ENCODE data around the gene TCF25. TPM values are rescaled to one million over a fixed set of nuclear protein-coding genes. Genes with fewer than 3 reads are reported as not detected.

TCF25 gene
- total and polyA plus RNA-seq, 3 donors from 2014 or later, result 225 to 345 (median 334) TPM

- Histone ChIP-seq H3K36me3 (ENCODE audit: low read depth, missing control alignments) (no peaks in the 10 kb centered on the region), H3K4me1 (no peaks in the 10 kb centered on the region), H3K27ac (no peak overlapping the region), H3K9me3 (no peaks in the 10 kb centered on the region), H3K4me3 (no peak overlapping the region), H3K27me3 (no peaks in the 10 kb centered on the region)
- WGBS, 2 donors, result 79 to 82% methylated on average over 13 of the region's 13 CpGs
- intact Hi-C loops (cut with DNase I; ENCODE audit: low total_unique reads), result no loop called here
- no peak for TF ChIP-seq CTCF (IDR thresholded peaks at IDR 0.05)
- no peak for TF ChIP-seq POLR2A (IDR thresholded peaks at IDR 0.05)
- DNase-seq, result no peak
These were observed 62.6 kb downstream of the TCF25 start for GRCh38 chr16:89936034-89936433.

- Histone ChIP-seq H3K4me3 (no peak overlapping the region), H3K9me3 (no peaks in the 10 kb centered on the region), H3K36me3 (ENCODE audit: low read depth, missing control alignments) (no peaks in the 10 kb centered on the region), H3K4me1 (no peaks in the 10 kb centered on the region), H3K27me3 (no peaks in the 10 kb centered on the region), H3K27ac (no peak overlapping the region)
- TF ChIP-seq CTCF (IDR thresholded peaks at IDR 0.05) (no peak), POLR2A (IDR thresholded peaks at IDR 0.05) (no peak)
- WGBS, 2 donors, result 96% methylated on average over 6 to 14 of the region's 14 CpGs
- intact Hi-C loops (cut with DNase I; ENCODE audit: low total_unique reads), result no loop called here
- DNase-seq, result no peak
These were observed 63.1 kb downstream of the TCF25 start for GRCh38 chr16:89936508-89936907.

GRCh38 chr16:89936981-89937380, 63.6 kb downstream of the TCF25 start:
- Histone ChIP-seq H3K36me3 (ENCODE audit: low read depth, missing control alignments) (no peaks in the 10 kb centered on the region), H3K27me3 (no peaks in the 10 kb centered on the region)
- 87 to 92% methylated on average over 20 of the region's 20 CpGs for WGBS, 2 donors

GRCh38 chr16:89938175-89938885, 64.9 kb downstream of the TCF25 start:
- WGBS, 2 donors, result 76 to 82% methylated on average over 21 of the region's 21 CpGs
- no peak for TF ChIP-seq CTCF (IDR thresholded peaks at IDR 0.05)
- no peak for TF ChIP-seq POLR2A (IDR thresholded peaks at IDR 0.05)
- Histone ChIP-seq H3K9me3 (no peaks in the 10 kb centered on the region), H3K4me1 (no peaks in the 10 kb centered on the region), H3K27ac (no peak overlapping the region), H3K27me3 (no peaks in the 10 kb centered on the region), H3K4me3 (no peak overlapping the region), H3K36me3 (ENCODE audit: low read depth, missing control alignments) (no peaks in the 10 kb centered on the region)
- no peak for DNase-seq
- intact Hi-C loops (cut with DNase I; ENCODE audit: low total_unique reads), result no loop called here

More at GRCh38 chr16:89936981-89937380, 63.6 kb downstream of the TCF25 start:
- Histone ChIP-seq H3K4me3 (no peak overlapping the region), H3K4me1 (no peaks in the 10 kb centered on the region), H3K9me3 (no peaks in the 10 kb centered on the region), H3K27ac (no peak overlapping the region)
- TF ChIP-seq CTCF (IDR thresholded peaks at IDR 0.05) (no peak), POLR2A (IDR thresholded peaks at IDR 0.05) (no peak)
- intact Hi-C loops (cut with DNase I; ENCODE audit: low total_unique reads), result no loop called here
- no peak for DNase-seq

GRCh38 chr16:89944773-89945172, 71.4 kb downstream of the TCF25 start:
- WGBS, 2 donors, result 78 to 85% methylated on average over 5 of the region's 5 CpGs
- Histone ChIP-seq H3K4me1 (peaks cover 6% of the 10 kb centered on the region), H3K27ac (no peak overlapping the region), H3K36me3 (ENCODE audit: low read depth, missing control alignments) (no peaks in the 10 kb centered on the region), H3K4me3 (no peak overlapping the region), H3K27me3 (no peaks in the 10 kb centered on the region), H3K9me3 (no peaks in the 10 kb centered on the region)
- TF ChIP-seq POLR2A (IDR thresholded peaks at IDR 0.05), result no peak
- no peak for TF ChIP-seq CTCF (IDR thresholded peaks at IDR 0.05)
- no peak for DNase-seq
- intact Hi-C loops (cut with DNase I; ENCODE audit: low total_unique reads), result no loop called here

Data from testis (tissue), 3 donors.